ENCODE data around the gene MICAL3.

Gene MICAL3

DNA sequence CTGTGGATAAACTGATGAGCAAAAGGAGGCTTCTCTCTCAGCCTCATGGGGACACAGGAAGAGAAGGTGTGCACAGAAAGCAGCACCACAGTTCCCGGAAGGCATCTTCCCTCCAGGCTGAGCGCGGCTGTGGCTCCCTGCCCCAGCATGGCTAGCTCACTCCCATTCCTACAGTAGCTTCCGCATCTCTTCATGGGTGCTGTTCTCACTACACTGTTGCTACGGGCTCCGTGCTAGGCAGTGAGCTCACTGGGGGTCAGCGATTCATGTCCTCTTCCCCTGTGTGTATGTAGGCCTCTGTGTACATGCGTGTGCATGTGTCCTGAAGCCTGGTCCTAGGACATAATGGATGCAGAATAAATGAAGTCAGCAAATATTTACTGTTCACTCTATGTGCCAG, 64.3 kb downstream of the MICAL3 start:
- H3K36me3 Mint-ChIP-seq (ENCODE audit: low read depth) = no peaks in the 10 kb centered on the region
- H3K9me3 Mint-ChIP-seq = no peaks in the 10 kb centered on the region
- no peaks in the 10 kb centered on the region for H3K4me1 Mint-ChIP-seq (ENCODE audit: low read depth)
- DNase-seq (ENCODE audit: low spot score) = no peak
- no peak overlapping the region for H3K4me3 Mint-ChIP-seq
- no peaks in the 10 kb centered on the region for H3K27me3 Mint-ChIP-seq (ENCODE audit: low read depth)
- no peak overlapping the region for H3K27ac Mint-ChIP-seq

DNA sequence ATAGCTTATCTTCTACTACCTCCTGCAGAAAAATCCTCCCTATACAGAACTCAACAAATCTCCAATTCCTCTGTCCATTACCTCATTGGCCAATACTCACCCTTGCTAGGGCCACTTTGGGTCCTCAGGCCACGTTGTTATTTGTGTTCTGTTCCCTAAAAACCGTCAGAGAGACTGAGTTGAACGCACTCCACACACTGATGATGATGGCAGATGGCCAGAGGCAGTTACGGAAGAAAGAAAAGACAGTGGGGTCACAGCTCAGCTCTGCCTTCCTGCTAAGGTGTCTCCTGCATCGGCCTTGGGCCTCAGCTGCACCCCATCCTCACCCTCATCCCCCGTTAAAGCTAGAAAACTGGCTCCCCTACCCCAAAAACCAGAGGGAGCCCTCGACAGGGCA, 66.2 kb downstream of the MICAL3 start:
- no peaks in the 10 kb centered on the region for H3K4me1 Mint-ChIP-seq (ENCODE audit: low read depth)
- H3K36me3 Mint-ChIP-seq (ENCODE audit: low read depth) = no peaks in the 10 kb centered on the region
- H3K27me3 Mint-ChIP-seq (ENCODE audit: low read depth) = no peaks in the 10 kb centered on the region
- H3K4me3 Mint-ChIP-seq = no peak overlapping the region
- no peaks in the 10 kb centered on the region for H3K9me3 Mint-ChIP-seq
- H3K27ac Mint-ChIP-seq = no peak overlapping the region
- no peak for DNase-seq (ENCODE audit: low spot score)

DNA sequence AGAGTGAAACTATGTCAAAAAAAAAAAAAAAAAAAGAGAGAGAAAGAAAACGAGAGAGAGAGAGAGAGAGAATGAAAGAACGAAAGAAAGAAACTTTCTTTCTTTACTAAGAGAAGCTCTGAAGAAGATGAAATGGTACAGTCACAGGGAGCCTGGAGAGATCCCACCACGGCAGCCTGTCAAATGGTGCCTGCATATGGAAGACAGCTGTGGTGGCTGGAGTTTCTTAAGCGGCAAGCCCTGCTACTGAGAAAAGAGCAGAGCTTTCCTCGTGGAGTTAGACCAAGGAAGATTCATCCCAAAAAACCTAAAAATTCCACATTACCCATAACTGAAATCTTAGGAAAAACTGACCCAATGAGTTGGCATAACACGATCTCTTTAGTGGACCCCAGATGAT, 66.7 kb downstream of the MICAL3 start:
- no peak for DNase-seq (ENCODE audit: low spot score)
- no peak overlapping the region for H3K4me3 Mint-ChIP-seq
- H3K27ac Mint-ChIP-seq = no peak overlapping the region
- H3K27me3 Mint-ChIP-seq (ENCODE audit: low read depth) = no peaks in the 10 kb centered on the region
- H3K4me1 Mint-ChIP-seq (ENCODE audit: low read depth) = no peaks in the 10 kb centered on the region
- H3K36me3 Mint-ChIP-seq (ENCODE audit: low read depth) = no peaks in the 10 kb centered on the region
- no peaks in the 10 kb centered on the region for H3K9me3 Mint-ChIP-seq

DNA sequence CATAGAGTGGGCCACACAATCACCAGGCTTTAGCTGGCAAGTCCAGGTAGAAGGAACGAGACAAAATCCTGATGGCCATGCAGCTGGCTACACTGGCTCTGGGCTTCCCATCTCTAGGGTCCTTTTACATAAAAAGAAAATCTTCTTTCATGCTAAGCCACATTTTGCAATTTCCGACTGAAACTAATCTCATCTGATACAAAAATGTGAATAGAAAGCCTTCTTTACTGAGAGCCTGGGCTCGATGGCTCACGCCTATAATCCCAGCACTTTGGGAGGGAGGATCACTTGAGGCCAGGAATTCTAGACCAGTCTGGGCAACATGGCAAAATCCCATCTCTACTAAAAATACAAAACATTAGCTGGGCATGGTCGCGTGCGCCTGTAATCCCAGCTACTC, 67.2 kb downstream of the MICAL3 start:
- no peaks in the 10 kb centered on the region for H3K4me1 Mint-ChIP-seq (ENCODE audit: low read depth)
- DNase-seq (ENCODE audit: low spot score) = no peak
- no peaks in the 10 kb centered on the region for H3K27me3 Mint-ChIP-seq (ENCODE audit: low read depth)
- no peak overlapping the region for H3K27ac Mint-ChIP-seq
- no peaks in the 10 kb centered on the region for H3K9me3 Mint-ChIP-seq
- no peaks in the 10 kb centered on the region for H3K36me3 Mint-ChIP-seq (ENCODE audit: low read depth)
- H3K4me3 Mint-ChIP-seq = no peak overlapping the region

DNA sequence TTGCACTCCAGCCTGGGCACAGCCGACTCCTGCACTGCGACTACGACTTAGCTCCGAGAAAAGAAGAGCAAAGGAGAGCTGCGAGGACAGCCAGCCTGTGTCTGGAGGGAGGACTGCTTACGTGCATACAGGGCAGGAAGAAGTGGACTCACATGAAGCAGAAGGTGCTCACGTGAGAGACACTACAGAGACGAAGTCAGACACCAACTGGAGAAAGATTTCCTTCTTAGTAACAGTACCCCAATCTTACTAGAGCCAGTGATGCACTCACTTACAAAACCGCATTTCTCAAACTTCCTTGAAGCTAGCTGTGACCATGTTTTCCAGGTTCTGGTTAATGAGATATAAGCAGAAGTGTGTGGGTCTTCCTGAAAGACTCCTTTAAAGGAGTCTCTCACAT, 67.7 kb downstream of the MICAL3 start:
- Mint-ChIP-seq H3K27me3 (ENCODE audit: low read depth) (no peaks in the 10 kb centered on the region), H3K27ac (no peak overlapping the region), H3K4me3 (no peak overlapping the region), H3K36me3 (ENCODE audit: low read depth) (no peaks in the 10 kb centered on the region), H3K9me3 (no peaks in the 10 kb centered on the region), H3K4me1 (ENCODE audit: low read depth) (no peaks in the 10 kb centered on the region)
- DNase-seq (ENCODE audit: low spot score) = no peak

DNA sequence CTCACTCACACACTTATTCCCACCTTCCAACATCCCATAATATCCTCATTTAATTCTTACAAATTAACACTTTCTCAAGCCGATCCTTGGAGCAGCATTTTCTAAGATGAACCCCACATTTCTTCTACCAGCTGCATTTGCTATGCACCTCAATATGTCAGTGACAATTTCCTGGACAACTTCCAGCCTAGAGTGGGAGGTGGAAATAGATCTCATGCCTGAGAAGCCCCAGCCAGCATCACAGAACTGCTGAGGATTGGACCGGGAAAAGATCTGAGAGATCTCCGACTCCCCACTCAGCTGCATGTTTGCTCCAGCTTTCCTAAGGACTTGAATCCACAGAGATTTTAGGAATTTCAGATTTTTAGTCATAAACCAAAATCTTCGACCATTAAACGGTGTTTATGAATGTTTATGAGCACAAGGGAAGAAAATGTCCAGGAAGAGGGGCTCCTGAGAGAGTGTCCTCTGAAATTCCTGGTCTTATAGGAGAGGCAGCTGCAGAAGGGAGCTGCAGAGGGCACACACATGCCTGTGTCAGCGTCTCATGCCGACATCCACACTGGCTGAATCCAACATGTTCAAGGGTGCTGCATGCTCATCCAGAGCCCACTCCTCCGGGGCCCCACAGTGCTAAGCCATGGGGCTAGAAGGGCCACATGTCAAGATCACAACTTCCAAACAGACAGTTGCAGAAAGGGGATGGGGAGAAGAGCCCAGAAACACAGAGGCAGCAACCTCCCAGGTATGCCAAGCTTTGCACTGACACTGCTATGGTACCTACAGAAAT, 68.6 kb downstream of the MICAL3 start:
- H3K4me3 Mint-ChIP-seq = no peak overlapping the region
- no peaks in the 10 kb centered on the region for H3K27me3 Mint-ChIP-seq (ENCODE audit: low read depth)
- H3K4me1 Mint-ChIP-seq (ENCODE audit: low read depth) = no peaks in the 10 kb centered on the region
- no peak overlapping the region for H3K27ac Mint-ChIP-seq
- DNase-seq (ENCODE audit: low spot score) = no peak
- H3K36me3 Mint-ChIP-seq (ENCODE audit: low read depth) = no peaks in the 10 kb centered on the region
- no peaks in the 10 kb centered on the region for H3K9me3 Mint-ChIP-seq

DNA sequence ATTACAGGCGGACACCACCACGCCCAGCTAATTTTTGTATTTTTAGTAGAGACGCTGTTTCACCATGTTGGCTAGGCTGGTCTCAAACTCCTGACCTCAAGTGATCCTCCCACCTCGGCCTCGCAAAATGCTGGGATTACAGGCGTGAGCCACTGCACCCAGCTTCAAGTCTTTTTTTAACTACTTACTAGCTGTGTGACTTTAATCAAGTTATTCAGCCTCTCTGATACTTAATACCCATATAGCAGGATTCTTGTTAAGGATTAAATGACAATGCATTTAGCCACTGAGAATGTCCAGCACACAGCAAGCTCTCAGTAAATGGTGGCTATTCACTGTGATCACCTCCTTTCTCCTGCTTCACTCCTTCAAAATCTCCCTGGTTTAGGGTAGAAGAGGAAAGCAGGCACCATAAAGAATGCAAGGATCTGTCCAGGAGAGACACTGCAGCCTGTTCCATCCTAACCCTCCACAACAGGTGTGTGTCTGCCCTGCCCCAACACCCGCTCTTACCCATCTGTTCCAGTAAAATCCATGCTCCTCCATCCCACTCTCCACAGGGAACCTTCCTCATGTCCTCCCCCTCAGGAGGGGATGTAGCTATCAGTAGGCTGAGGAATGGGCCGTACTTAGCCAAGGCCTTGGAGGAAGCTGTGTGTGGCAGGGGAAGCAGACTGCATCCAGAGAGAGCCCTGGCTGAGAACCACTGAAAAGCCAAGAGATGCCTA, 69.3 kb downstream of the MICAL3 start:
- Mint-ChIP-seq H3K36me3 (ENCODE audit: low read depth) (no peaks in the 10 kb centered on the region), H3K9me3 (no peaks in the 10 kb centered on the region), H3K27me3 (ENCODE audit: low read depth) (no peaks in the 10 kb centered on the region), H3K4me1 (ENCODE audit: low read depth) (peaks cover 2% of the 10 kb centered on the region), H3K4me3 (no peak overlapping the region), H3K27ac (no peak overlapping the region)
- DNase-seq (ENCODE audit: low spot score) = no peak

DNA sequence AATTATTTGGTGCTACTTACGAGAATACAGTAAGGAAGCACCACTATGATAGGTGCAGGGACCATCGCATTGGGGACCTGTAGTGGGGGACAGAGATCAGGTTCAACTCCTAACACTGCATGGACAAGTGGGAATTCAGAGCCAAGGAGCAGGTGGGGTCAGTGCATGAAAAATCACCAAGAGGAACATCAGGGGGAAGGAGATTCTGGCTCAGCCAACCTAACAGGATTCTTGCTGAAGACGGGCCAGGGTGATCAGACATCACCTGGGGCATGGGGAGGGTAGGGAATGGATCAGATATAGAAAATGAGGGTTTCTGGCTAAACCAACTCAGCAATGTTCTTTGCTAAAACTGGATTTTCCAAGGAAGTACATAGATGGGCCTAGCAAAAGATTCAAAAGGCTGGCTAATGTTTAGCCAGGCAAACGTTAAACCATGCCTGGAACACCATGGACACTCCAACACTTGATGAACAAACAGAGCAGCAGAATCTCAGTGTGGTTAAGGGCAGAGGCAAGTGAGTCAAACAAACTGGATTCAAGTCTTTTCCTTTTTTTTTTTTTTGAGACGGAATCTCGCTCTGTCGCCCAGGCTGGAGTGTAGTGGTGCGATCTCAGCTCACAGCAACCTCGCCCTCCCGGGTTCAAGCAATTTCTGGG, 70.0 kb downstream of the MICAL3 start:
- DNase-seq (ENCODE audit: low spot score) = no peak
- no peak overlapping the region for H3K4me3 Mint-ChIP-seq
- no peaks in the 10 kb centered on the region for H3K9me3 Mint-ChIP-seq
- H3K27ac Mint-ChIP-seq = no peak overlapping the region
- H3K27me3 Mint-ChIP-seq (ENCODE audit: low read depth) = no peaks in the 10 kb centered on the region
- H3K4me1 Mint-ChIP-seq (ENCODE audit: low read depth) = peaks cover 2% of the 10 kb centered on the region
- no peaks in the 10 kb centered on the region for H3K36me3 Mint-ChIP-seq (ENCODE audit: low read depth)

DNA sequence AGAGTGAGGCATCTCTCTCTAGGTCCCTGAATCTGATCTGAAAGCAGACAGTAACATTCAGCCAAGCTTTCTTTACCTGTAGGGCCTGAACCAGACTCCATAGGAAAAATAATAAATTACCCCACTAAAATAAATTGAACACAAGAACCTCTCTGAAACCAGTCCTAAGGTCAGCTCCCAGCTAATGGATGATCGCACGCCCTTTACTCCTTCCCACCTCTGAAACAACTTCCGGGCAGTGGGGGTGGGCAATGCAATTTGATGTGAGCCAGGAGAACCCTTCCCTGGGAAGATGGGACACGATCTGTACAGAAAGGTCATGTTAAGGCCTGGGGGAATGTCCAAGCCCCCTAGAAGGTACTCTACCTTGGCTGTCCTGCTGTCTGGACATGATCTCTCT, 71.2 kb downstream of the MICAL3 start:
- no peak overlapping the region for H3K4me3 Mint-ChIP-seq
- peaks cover 2% of the 10 kb centered on the region for H3K4me1 Mint-ChIP-seq (ENCODE audit: low read depth)
- no peaks in the 10 kb centered on the region for H3K36me3 Mint-ChIP-seq (ENCODE audit: low read depth)
- H3K27me3 Mint-ChIP-seq (ENCODE audit: low read depth) = no peaks in the 10 kb centered on the region
- no peaks in the 10 kb centered on the region for H3K9me3 Mint-ChIP-seq
- H3K27ac Mint-ChIP-seq = no peak overlapping the region
- DNase-seq (ENCODE audit: low spot score) = no peak

DNA sequence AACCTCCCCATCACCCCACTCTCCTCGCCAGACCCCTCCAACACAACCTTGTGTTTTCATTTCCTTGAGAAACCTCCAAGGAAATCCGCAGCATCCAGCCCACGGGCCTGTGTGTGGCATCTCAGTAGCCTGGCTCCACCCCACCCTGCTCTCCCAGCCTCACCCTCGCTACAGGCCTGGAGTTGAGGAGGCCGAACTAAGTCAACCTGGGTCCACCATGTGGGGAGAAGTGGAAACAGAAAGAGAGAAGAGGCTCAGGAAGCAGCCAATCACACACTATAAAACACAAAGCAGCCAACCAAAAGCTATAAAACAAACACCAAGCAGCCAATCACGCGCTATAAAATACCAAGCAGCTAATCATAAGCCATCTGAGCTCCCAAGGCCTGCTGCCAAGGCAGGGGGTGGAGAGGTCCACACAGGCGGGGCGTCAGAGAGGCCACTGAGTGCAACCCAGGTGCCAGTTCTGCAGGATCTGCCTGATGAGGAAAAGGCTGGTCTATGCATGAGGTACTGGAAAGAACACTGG, 72.0 kb downstream of the MICAL3 start:
- H3K4me1 Mint-ChIP-seq (ENCODE audit: low read depth) = peaks cover 2% of the 10 kb centered on the region
- no peaks in the 10 kb centered on the region for H3K36me3 Mint-ChIP-seq (ENCODE audit: low read depth)
- no peak overlapping the region for H3K4me3 Mint-ChIP-seq
- H3K27ac Mint-ChIP-seq = no peak overlapping the region
- no peaks in the 10 kb centered on the region for H3K27me3 Mint-ChIP-seq (ENCODE audit: low read depth)
- DNase-seq (ENCODE audit: low spot score) = no peak
- no peaks in the 10 kb centered on the region for H3K9me3 Mint-ChIP-seq

DNA sequence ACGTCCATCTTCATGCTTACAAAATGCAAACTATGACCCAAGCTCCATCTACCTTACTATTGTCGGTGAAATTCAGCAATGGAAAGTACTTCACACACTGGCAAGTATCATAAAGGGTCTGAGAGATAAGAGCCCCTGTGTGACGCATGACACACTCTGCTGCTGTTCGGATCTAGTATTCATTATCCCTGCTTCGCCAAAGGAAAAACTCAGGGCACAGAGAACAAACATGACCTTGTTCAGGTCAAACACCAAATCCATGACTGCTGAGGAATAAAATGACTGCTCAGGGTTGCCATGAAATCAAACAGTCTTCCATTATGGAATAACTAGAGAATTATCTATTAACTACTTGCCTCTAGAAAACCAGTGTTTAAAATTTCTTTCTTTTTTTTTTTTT, 73.0 kb downstream of the MICAL3 start:
- H3K27ac Mint-ChIP-seq = no peak overlapping the region

DNA sequence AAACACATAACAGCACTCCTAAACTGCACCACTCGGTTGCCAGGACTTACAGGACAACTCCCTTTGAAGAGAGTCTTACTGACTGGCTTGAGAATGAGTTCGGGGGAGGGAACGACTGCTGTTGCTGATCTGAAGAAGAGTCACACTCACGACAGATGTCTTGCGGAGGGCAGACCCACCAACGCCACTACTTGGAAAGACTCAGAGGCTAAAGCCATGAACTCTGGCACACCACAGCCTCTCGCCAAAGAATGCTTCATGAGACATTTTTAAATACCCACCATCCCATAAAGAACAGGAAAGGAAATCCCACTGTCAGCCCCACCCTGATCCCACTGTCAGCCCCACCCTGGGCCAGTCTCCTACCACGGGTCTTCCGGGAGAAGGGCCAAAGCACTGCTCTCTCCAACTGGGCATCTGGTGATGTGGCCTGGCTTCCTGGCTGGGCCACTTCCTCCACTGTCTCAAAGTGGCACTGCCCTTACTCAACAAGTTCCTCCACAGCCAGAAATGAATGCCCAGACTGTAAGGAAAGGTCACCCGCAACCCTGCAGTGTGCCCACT, 73.6 kb downstream of the MICAL3 start:
- H3K4me3 Mint-ChIP-seq = no peak overlapping the region
- H3K27me3 Mint-ChIP-seq (ENCODE audit: low read depth) = no peaks in the 10 kb centered on the region
- peaks cover 2% of the 10 kb centered on the region for H3K4me1 Mint-ChIP-seq (ENCODE audit: low read depth)
- no peaks in the 10 kb centered on the region for H3K9me3 Mint-ChIP-seq
- H3K36me3 Mint-ChIP-seq (ENCODE audit: low read depth) = no peaks in the 10 kb centered on the region
- DNase-seq (ENCODE audit: low spot score) = no peak
- H3K27ac Mint-ChIP-seq = no peak overlapping the region

More for the DNA sequence above, 73.0 kb downstream of the MICAL3 start:
- Mint-ChIP-seq H3K27me3 (ENCODE audit: low read depth) (no peaks in the 10 kb centered on the region), H3K9me3 (no peaks in the 10 kb centered on the region), H3K4me1 (ENCODE audit: low read depth) (peaks cover 2% of the 10 kb centered on the region), H3K36me3 (ENCODE audit: low read depth) (no peaks in the 10 kb centered on the region), H3K4me3 (no peak overlapping the region)
- no peak for DNase-seq (ENCODE audit: low spot score)

DNA sequence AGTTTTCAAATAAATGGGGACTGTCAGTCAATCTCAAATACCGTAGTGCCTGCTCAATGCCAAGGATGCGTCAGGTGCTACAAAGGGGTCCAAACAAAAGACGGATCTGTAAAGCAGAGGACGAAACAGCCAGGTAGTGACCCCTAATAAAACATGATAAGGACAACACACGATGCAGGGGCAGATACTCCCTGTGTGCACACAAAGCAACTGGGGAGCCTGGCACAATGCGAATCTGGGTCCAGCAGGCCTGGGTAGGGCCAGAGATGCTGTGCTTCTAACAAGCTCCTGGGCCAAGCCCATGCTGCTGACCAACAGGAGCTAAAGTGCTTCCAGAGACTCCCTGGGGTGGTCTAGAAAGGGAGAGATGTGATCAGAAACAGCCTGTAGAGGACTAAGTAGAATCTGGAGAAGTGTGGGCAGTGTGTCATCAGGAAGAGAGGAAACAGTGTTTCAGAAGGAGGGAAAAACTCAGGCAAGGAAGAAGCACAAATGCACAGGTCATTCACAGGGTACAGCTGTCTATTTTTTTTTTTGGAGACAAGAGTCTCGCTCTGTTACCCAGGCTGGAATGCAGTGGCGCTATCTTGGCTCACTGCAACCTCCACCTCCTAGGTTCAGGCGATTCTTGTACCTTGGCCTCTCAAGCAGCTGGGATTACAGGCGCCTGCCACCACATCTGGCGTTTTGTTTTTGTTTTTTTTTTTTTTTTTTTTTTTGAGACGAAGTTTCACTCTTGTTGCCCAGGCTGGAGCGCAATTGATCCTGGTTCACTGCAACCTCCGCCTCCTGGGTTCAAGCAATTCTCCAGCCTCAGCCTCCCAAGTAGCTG, 74.5 kb downstream of the MICAL3 start:
- Mint-ChIP-seq H3K4me3 (no peak overlapping the region), H3K36me3 (ENCODE audit: low read depth) (no peaks in the 10 kb centered on the region), H3K4me1 (ENCODE audit: low read depth) (peaks cover 2% of the 10 kb centered on the region), H3K27me3 (ENCODE audit: low read depth) (no peaks in the 10 kb centered on the region), H3K9me3 (no peaks in the 10 kb centered on the region), H3K27ac (no peak overlapping the region)
- DNase-seq (ENCODE audit: low spot score) = no peak

Measured in T-helper 2 cell treated with Interferon-gamma antibody and Interleukin-4, amounts not matched to agents 5 μg/mL and 100 μg/mL, for 36 hours (primary cell).